ENCODE results near the gene PIANP.
"Not testable (repeated sequence)": the region's sequence is repeated elsewhere in the genome, so short reads cannot be mapped to it uniquely, and the experiment has no call there.

The PIANP gene

DNA sequence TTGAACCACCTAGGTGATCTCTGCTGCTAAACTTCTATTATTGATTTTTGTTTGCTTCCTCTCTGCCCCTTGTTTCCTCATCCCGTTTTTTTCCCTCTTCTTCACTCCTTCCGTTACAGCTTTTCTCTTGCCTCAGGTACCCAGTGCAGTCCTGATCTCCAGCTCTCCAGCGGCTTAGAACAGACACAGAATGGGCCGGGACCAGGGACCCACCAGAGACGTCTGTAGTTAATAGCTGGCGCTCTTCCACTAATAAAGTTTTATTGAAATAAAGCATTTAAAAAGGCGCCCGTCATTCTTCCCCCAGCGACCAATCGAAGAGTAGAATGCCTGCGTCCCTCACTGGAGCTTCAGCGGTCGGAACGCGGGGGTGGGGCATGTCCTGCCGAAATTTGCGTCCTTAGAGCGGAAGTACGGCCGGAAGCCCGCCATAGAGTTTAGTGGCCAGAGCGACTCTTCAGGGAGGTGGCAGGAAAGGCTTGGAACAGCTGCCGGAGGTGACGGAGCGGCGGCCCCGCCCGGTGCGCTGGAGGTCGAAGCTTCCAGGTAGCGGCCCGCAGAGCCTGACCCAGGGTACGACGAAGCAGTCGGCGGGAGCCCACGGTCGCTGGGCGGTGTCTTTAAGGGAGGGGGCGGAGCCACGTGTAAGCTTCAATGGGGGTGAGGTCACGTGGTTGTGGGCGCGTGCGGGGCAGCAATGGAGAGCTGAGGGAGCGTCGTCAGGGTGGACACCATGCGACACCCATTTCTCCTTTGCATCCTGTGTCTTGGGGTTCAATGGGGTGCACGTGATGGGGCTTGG, 23.2 kb upstream of the PIANP start, which contains the start of gene COPS7A:
Gene COPS7A (plus strand): TSS at position 440 of the 802 bp plus-strand sequence. CDS start 611 bp downstream, outside the sequence.
- H3K27me3 Mint-ChIP-seq, result no peaks in the 10 kb centered on the region
- H3K4me1 Mint-ChIP-seq (ENCODE audit: low read depth), result peaks cover 29% of the 10 kb centered on the region
- no peaks in the 10 kb centered on the region for H3K9me3 Mint-ChIP-seq
- H3K27ac Mint-ChIP-seq, result peak within 1 kb of the TSS; percentile 93
- DNase-seq, result peak; percentile 95
- peak within 1 kb of the TSS; percentile 86 for H3K4me3 Mint-ChIP-seq
- H3K36me3 Mint-ChIP-seq (ENCODE audit: low read depth), result peaks cover 33% of the 10 kb centered on the region

- DNase-seq, result no peak
- Mint-ChIP-seq H3K36me3 (ENCODE audit: low read depth) (peaks cover 24% of the 10 kb centered on the region), H3K4me1 (ENCODE audit: low read depth) (peaks cover 29% of the 10 kb centered on the region), H3K27ac (no peak overlapping the region), H3K9me3 (no peaks in the 10 kb centered on the region), H3K27me3 (no peaks in the 10 kb centered on the region), H3K4me3 (peak overlapping the region; percentile 86)
Measured at GRCh38 chr12:6722863-6723262, 22.2 kb upstream of the PIANP start.

DNA sequence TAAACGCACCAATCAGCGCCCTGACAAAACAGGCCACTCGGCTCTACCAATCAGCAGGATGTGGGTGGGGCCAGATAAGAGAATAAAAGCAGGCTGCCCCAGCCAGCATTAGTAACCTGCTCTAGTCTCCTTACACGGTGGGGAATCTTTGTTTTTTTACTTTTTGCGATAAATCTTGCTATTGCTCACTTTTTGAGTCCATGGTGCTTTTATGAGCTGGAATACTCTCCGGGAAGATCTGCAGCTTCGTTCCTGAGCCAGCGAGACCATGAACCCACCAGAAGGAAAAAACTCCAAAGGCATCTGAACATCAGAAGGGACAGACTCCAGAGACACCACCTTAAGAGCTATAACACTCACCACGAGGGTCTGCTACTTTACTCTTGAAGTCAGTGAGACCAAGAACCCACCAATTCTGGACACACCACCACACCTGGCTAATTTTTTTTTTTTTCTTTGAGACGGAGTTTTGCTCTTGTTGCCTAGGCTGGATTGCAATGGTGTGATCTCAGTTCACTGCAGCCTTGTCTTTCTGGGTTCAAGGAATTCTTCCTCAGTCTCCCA, 16.3 kb upstream of the PIANP start:
- H3K36me3 Mint-ChIP-seq (ENCODE audit: low read depth), result no peaks in the 10 kb centered on the region
- peaks cover 6% of the 10 kb centered on the region for H3K27me3 Mint-ChIP-seq
- no peak overlapping the region for H3K4me3 Mint-ChIP-seq
- peak overlapping the region; percentile 15 for H3K27ac Mint-ChIP-seq
- no peak for DNase-seq
- H3K9me3 Mint-ChIP-seq, result no peaks in the 10 kb centered on the region
- no peaks in the 10 kb centered on the region for H3K4me1 Mint-ChIP-seq (ENCODE audit: low read depth)

DNA sequence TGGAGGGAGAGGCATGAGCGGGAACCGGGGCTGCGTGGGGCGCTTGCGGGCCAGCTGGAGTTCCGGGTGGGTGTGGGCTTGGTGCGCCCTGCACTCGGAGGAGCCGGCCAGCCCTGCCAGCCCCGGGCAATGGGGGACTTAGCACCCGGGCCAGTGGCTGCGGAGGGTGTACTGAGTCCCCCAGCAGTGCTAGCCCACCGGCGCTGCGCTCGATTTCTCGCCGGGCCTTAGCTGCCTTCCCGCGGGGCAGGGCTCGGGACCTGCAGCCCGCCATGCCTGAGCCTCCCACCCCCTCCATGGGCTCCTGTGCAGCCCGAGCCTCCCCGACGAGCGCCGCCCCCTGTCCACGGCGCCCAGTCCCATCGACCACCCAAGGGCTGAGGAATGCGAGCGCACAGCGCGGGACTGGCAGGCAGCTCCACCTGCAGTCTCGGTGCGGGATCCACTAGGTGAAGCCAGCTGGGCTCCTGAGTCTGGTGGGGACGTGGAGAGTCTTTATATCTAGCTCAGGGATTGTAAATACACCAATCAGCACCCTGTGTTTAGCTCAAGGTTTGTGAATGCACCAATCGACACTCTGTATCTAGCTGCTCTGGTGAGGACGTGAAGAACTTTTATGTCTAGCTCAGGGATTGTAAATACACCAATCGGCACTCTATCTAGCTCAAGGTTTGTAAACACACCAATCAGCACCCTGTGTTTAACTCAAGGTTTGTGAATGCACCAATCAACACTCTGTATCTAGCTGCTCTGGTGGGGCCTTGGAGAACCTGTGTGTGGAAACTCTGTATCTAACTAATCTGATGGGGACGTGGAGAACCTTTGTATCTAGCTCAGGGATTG, 15.6 kb upstream of the PIANP start:
- not testable (repeated sequence) for H3K9me3 Mint-ChIP-seq; DNase-seq; H3K4me1 Mint-ChIP-seq (ENCODE audit: low read depth); H3K27ac Mint-ChIP-seq; H3K4me3 Mint-ChIP-seq; H3K27me3 Mint-ChIP-seq; H3K36me3 Mint-ChIP-seq (ENCODE audit: low read depth)

- Mint-ChIP-seq H3K27ac (peak overlapping the region; percentile 78), H3K4me1 (ENCODE audit: low read depth) (peaks cover 5% of the 10 kb centered on the region), H3K4me3 (peak overlapping the region; percentile 23), H3K9me3 (no peaks in the 10 kb centered on the region), H3K27me3 (peaks cover 21% of the 10 kb centered on the region), H3K36me3 (ENCODE audit: low read depth) (no peaks in the 10 kb centered on the region)
- DNase-seq, result peak; percentile 45
Measured at GRCh38 chr12:6708960-6709394, 8.4 kb upstream of the PIANP start.

- DNase-seq; H3K36me3 Mint-ChIP-seq (ENCODE audit: low read depth); H3K4me3 Mint-ChIP-seq; H3K4me1 Mint-ChIP-seq (ENCODE audit: low read depth); H3K9me3 Mint-ChIP-seq; H3K27ac Mint-ChIP-seq: not testable (repeated sequence)
- peaks cover 26% of the 10 kb centered on the region for H3K27me3 Mint-ChIP-seq
Measured at GRCh38 chr12:6708351-6708750, 7.7 kb upstream of the PIANP start.

DNA sequence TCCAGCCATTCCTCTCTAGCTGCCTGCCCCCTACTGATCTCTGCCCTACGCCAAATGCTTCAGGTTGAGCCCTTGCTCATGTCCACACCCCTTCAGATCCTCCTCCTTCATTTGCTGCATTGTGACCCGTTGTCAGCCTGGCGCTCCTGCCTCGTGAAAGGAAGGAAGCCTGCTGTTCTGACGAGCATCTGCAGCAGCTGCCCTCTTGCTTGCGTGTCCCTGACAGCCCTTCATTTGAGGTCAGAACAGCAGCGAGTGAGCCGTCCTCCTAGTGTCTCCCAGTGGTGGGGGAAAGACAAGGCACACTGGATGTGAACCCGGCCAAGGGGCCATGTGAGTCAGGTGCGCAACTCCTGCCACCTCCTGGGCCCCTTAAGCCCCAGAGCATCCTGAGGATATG, 3.0 kb upstream of the PIANP start:
- Mint-ChIP-seq H3K27me3 (peaks cover 60% of the 10 kb centered on the region), H3K9me3 (no peaks in the 10 kb centered on the region), H3K27ac (no peak overlapping the region), H3K4me3 (no peak overlapping the region), H3K36me3 (ENCODE audit: low read depth) (no peaks in the 10 kb centered on the region), H3K4me1 (ENCODE audit: low read depth) (peaks cover 16% of the 10 kb centered on the region)
- DNase-seq, result no peak

DNA sequence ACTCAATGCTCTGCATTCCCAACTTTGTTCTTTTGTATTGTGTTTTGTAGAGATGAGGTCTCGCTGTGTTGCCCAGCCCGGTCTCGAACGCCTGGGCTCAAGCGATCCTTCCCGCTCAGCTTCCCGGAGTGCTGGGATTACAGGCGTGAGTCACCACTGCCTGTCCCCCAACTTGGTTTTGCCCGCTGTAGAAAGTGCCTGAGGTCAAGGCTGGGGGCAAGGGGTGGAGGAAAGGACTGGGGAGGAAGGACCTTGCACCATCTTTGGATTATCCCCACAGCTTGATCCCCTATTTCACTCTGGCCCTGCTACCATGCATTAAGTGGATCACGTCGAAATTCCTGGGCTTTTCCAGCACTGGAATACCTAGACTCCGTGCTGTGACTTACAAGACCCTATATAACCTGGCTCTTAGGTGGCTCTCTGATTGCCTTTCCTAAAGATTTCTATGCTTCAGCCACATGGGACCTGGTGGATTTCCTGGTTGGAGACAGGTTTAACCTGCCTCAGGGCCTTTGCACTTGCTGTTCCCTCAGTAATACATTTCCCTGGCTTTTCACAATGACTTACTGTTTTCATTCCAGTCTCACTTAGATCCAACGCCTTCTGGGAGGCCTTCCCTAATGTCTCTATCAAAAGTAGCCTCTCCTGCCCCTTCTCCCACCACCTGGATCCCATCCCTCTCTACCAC, 608 bp upstream of the PIANP start:
- Mint-ChIP-seq H3K4me1 (ENCODE audit: low read depth) (peaks cover 17% of the 10 kb centered on the region), H3K9me3 (no peaks in the 10 kb centered on the region), H3K4me3 (peak overlapping the region; percentile 74), H3K27ac (peak overlapping the region; percentile 30), H3K27me3 (peaks cover 63% of the 10 kb centered on the region), H3K36me3 (ENCODE audit: low read depth) (no peaks in the 10 kb centered on the region)
- no peak for DNase-seq

- Mint-ChIP-seq H3K27ac (no peak overlapping the region), H3K9me3 (no peaks in the 10 kb centered on the region), H3K36me3 (ENCODE audit: low read depth) (no peaks in the 10 kb centered on the region), H3K4me1 (ENCODE audit: low read depth) (peaks cover 17% of the 10 kb centered on the region), H3K4me3 (peak overlapping the region; percentile 64), H3K27me3 (peaks cover 60% of the 10 kb centered on the region)
- peak; percentile 56 for DNase-seq
Measured at GRCh38 chr12:6699989-6700645, 498 bp downstream of the PIANP start.

DNA sequence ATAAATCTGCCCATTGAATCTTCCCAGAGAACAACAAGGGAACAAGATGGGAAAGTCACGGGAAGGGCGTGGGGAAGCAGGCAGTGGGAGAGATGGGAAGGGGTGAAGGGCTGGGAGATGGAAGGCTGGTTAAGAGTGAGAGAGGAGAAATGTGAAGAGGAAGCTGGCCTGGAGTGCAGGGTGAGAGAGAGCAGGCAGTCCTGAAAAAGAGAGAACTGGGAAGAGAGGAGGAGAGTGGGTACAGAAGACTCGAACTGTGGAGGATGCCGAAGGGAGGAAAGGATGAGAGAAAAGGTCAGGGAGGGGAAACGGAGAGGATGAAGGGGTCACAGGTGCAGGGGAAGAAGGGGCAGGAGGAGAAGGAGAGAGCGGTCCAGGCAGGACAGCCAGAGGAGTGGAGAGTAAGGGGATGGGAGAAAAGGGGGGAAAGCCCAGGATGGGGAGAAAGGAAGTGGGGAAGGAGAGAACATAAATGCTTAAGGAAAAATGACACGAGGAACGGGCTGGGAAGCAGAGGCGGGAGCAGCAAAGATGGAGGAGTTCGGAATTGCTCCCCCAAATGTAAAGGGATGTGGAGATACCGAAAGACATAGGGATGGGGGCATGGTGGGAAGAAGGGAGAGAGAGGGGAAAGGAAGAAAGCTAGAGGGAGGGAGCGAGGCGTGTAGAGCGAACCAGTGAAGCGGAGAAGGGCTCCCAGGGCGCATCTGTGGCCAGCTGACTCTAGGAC, 1.2 kb downstream of the PIANP start:
- H3K27ac Mint-ChIP-seq, result no peak overlapping the region
- H3K4me1 Mint-ChIP-seq (ENCODE audit: low read depth), result peaks cover 17% of the 10 kb centered on the region
- DNase-seq, result no peak
- peaks cover 54% of the 10 kb centered on the region for H3K27me3 Mint-ChIP-seq
- peak overlapping the region; percentile 37 for H3K4me3 Mint-ChIP-seq
- no peaks in the 10 kb centered on the region for H3K36me3 Mint-ChIP-seq (ENCODE audit: low read depth)
- H3K9me3 Mint-ChIP-seq, result no peaks in the 10 kb centered on the region

- H3K27ac Mint-ChIP-seq, result no peak overlapping the region
- DNase-seq, result no peak
- H3K4me1 Mint-ChIP-seq (ENCODE audit: low read depth), result peaks cover 17% of the 10 kb centered on the region
- H3K9me3 Mint-ChIP-seq, result no peaks in the 10 kb centered on the region
- H3K27me3 Mint-ChIP-seq, result peaks cover 46% of the 10 kb centered on the region
- H3K36me3 Mint-ChIP-seq (ENCODE audit: low read depth), result no peaks in the 10 kb centered on the region
- no peak overlapping the region for H3K4me3 Mint-ChIP-seq
Measured at GRCh38 chr12:6698352-6699046, 2.1 kb downstream of the PIANP start.

DNA sequence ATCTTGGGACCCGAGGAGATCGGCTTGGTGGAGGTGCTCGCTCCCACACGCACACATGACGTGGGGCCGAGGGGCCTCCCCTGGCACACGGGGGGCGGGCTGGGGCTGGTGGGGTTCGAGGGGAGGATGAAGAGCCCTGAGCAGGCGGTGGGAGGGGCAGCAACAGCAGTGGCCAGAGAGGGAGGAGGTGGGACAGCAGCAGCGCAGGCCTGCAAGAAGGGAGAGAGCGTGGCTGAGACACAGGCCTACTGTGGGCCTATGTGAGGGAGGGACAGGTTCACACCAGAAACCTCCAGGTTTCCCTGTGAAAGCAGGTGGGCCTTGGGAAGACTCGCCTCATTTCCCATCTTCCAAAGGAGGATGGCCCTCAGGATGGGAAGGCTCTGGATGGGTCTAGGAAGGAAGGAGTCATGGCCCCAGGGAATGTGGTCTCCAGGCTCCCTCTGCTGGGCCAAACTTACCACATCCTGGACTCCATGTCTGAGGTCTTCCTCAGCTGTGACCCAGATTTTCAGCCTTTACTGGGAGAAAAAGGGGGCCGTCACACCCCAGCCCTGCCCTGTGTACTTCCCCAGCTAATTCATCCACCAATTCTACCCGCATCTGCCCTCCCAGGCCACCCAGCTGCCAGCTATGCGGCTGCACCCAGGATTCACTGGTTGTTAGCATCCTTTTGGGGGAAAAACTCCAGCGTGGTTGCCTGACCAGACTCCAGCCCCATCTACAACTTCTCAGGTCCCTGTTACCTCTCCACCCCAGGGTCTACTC, 2.8 kb downstream of the PIANP start:
- H3K27ac Mint-ChIP-seq, result no peak overlapping the region
- peaks cover 38% of the 10 kb centered on the region for H3K27me3 Mint-ChIP-seq
- no peaks in the 10 kb centered on the region for H3K9me3 Mint-ChIP-seq
- DNase-seq, result no peak
- H3K4me1 Mint-ChIP-seq (ENCODE audit: low read depth), result peaks cover 17% of the 10 kb centered on the region
- no peak overlapping the region for H3K4me3 Mint-ChIP-seq
- no peaks in the 10 kb centered on the region for H3K36me3 Mint-ChIP-seq (ENCODE audit: low read depth)

Data from activated T-cell treated with anti-CD3 and anti-CD28 coated beads, Interleukin-2, amount 50 U/mL, for 24 hours (primary cell).